ENCODE results near the gene TMPRSS13.
"Not testable (repeated sequence)": the region's sequence is repeated elsewhere in the genome, so short reads cannot be mapped to it uniquely, and the experiment has no call there.

TMPRSS13 gene

DNA sequence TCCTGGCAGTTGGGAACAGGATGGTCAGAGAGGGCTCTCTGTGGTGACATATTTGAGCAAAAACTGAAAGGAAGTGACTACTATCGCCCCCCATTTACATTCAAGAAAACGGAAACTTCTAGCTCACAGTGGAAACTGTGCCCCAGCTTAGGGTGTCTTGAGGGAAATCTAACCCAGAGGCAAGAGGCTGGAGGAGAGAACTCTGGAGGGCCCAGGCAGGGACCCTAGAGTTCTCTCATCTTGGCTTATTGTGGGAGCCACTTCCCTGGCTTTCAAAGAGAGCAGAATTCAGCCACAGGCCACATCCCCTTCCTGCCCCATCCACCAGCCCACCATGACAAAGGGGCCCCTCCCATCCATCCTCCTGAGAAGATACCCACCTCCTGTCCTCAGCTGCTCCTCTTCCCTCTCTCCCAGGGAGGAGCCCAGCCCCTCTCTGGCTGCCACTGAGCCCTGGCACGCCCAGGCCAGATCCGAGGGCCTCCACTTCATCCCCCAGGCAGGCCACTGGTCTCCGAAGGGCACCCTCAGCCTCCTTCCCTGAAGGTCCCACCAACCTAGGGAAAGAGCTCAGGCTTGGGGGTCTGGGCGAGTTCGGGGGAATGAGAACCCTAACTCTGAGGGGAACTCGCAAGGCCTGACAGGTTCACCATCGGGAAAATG, 1.6 kb upstream of the TMPRSS13 start:
- no peak for DNase-seq (ENCODE audit: low read depth)
- no peak overlapping the region for H3K4me3 ChIP-seq (ENCODE audit: low read depth, low read length)
- TF ChIP-seq, protein P1, sequence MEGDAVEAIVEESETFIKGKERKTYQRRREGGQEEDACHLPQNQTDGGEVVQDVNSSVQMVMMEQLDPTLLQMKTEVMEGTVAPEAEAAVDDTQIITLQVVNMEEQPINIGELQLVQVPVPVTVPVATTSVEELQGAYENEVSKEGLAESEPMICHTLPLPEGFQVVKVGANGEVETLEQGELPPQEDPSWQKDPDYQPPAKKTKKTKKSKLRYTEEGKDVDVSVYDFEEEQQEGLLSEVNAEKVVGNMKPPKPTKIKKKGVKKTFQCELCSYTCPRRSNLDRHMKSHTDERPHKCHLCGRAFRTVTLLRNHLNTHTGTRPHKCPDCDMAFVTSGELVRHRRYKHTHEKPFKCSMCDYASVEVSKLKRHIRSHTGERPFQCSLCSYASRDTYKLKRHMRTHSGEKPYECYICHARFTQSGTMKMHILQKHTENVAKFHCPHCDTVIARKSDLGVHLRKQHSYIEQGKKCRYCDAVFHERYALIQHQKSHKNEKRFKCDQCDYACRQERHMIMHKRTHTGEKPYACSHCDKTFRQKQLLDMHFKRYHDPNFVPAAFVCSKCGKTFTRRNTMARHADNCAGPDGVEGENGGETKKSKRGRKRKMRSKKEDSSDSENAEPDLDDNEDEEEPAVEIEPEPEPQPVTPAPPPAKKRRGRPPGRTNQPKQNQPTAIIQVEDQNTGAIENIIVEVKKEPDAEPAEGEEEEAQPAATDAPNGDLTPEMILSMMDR (IDR thresholded peaks at IDR 0.05; ENCODE audit: control insufficient read depth, extremely low read depth, insufficient read depth), result no peak

DNA sequence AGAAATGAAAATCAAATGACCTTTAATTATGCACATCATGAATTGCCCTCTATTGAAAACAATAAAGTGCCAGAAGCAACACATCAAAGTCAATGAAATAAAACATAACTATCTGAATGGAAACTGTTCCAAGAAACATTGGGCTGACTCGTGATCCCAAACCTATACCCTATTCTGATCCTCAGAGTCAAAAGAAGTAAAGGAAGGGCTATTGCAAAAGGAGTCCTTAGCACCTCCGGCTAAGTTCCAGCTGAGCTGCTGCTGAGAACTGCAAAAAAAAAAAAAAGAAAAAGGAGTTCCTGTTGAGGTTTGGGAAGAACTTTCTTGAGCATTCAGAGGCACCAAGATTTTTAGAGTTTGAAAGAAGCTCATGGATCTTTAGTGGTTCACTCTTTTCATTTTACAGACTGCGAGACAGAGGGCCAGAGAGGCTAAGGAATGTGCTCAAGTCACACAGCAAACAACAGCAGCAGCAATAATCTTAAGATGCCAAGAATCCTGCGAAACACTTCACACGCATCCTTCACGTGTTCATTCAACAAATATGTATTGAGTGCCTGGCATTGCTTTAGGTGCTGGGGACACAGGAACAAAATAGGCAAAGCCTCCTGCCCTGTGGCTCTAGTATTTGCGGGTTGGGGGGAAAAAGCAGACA, 841 bp upstream of the TMPRSS13 start:
- peak; percentile 11 for DNase-seq (ENCODE audit: low read depth)
- TF ChIP-seq, protein P1 (IDR thresholded peaks at IDR 0.05; ENCODE audit: control insufficient read depth, extremely low read depth, insufficient read depth), result no peak
- no peak overlapping the region for H3K4me3 ChIP-seq (ENCODE audit: low read depth, low read length)

- TF ChIP-seq, protein P1 (IDR thresholded peaks at IDR 0.05; ENCODE audit: control insufficient read depth, extremely low read depth, insufficient read depth), result no peak
- H3K4me3 ChIP-seq (ENCODE audit: low read depth, low read length), result peak overlapping the region; percentile 35
- no peak for DNase-seq (ENCODE audit: low read depth)
Observed at GRCh38 chr11:117928446-117929141, 608 bp downstream of the TMPRSS13 start.

- no peak overlapping the region for H3K4me3 ChIP-seq (ENCODE audit: low read depth, low read length)
- TF ChIP-seq, protein P1 (IDR thresholded peaks at IDR 0.05; ENCODE audit: control insufficient read depth, extremely low read depth, insufficient read depth), result no peak
- DNase-seq (ENCODE audit: low read depth), result no peak
Observed at GRCh38 chr11:117927926-117928325, 1.3 kb downstream of the TMPRSS13 start.

DNA sequence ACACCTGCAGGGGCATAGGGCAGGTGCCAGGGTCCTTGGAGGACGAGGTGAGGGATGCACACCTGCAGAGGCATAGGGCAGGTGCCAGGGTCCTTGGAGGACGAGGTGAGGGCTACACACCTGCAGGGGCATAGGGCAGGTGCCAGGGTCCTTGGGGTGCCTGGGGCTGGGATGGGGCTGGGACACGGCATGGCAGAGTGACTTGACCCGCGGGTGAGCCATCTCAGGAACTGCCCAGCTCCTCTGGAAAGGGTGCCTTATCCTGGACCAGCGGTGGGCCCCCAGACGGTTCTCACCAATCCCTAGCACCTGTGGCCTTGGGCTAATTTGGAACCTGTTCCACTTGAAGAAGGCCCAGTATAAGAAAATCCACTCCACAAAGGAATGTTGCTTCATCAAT, 3.0 kb downstream of the TMPRSS13 start:
- DNase-seq (ENCODE audit: low read depth), result not testable (repeated sequence)

GRCh38 chr11:117925198-117925925, 3.8 kb downstream of the TMPRSS13 start:
- TF ChIP-seq, protein P1 (IDR thresholded peaks at IDR 0.05; ENCODE audit: control insufficient read depth, extremely low read depth, insufficient read depth), result no peak
- H3K4me3 ChIP-seq (ENCODE audit: low read depth, low read length), result no peak overlapping the region
- no peak for DNase-seq (ENCODE audit: low read depth)

More for the DNA sequence above, 3.0 kb downstream of the TMPRSS13 start:
- H3K4me3 ChIP-seq (ENCODE audit: low read depth, low read length), result not testable (repeated sequence)
